ENCODE measurements around the gene RBMS1.

RBMS1 gene

DNA sequence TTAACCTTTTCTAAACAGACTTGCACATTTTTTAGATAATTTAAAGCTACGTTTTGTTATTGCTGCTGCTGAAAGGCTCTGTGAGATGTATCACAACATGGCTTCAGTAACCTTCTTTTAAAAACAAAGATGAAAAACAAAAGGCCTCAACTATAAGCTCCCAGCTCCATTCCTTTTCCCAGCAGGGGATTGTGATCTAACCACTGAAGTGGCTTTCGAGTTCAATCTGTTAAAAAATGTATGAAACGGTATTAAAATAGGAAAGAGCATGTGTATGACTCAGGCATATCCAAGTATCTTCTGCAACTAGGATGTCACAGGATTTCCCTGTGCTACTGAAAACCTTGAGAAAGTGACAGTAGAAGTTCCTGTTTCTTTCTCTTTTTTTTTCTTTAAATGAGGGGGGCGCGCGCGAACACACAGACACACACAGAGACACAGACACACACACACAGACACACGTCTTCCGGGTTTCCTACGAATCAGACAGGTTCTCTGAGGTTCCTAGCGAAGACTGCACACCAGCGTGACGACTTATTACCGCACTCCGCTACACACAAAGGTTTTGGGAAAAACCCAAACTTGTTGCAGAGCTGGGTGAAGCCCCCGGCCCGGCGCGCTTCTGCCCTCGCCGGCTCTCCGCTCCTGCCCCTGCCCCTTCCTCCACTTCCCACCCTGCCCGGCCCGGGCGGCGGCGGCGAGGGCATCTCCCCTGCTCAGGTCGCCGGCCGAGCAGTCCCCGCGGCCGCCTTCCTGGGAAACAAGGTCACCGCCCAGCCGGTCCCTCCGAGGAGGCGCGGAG lies 86.8 kb downstream of the RBMS1 start:
- DNase-seq: peak; percentile 74

GRCh38 chr2:160405077-160405867 lies 88.3 kb downstream of the RBMS1 start:
- DNase-seq: no peak

GRCh38 chr2:160402997-160403979 lies 90.3 kb downstream of the RBMS1 start:
- DNase-seq: no peak

- no peak for DNase-seq
Observed at GRCh38 chr2:160402501-160402900, 91.1 kb downstream of the RBMS1 start.

- DNase-seq: no peak
Observed at GRCh38 chr2:160401895-160402294, 91.7 kb downstream of the RBMS1 start.

- DNase-seq: peak; percentile 36
Observed at GRCh38 chr2:160399880-160400279, 93.7 kb downstream of the RBMS1 start.

GRCh38 chr2:160397530-160397865 lies 96.1 kb downstream of the RBMS1 start:
- DNase-seq: no peak

- DNase-seq: no peak
Observed at GRCh38 chr2:160394153-160394552, 99.5 kb downstream of the RBMS1 start.

DNA sequence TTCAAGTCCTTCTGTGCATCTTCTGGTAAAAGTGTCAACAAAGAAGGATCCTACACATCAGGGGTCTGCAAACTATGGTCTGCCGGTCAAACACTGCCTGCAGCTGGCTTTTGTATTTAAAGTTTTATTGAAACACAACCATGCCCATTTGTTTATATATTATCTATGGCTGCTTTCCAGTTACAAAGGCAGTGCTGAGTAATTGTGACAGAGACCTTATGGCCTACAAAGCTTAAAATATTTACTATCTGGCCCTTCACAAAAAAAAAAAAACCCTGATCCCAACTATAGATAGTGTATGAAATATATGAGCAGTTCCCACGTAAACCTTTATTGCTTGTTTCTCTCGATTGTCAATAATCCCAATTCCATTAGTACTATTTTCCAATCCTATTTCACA lies 101.4 kb downstream of the RBMS1 start:
- DNase-seq: no peak

DNA sequence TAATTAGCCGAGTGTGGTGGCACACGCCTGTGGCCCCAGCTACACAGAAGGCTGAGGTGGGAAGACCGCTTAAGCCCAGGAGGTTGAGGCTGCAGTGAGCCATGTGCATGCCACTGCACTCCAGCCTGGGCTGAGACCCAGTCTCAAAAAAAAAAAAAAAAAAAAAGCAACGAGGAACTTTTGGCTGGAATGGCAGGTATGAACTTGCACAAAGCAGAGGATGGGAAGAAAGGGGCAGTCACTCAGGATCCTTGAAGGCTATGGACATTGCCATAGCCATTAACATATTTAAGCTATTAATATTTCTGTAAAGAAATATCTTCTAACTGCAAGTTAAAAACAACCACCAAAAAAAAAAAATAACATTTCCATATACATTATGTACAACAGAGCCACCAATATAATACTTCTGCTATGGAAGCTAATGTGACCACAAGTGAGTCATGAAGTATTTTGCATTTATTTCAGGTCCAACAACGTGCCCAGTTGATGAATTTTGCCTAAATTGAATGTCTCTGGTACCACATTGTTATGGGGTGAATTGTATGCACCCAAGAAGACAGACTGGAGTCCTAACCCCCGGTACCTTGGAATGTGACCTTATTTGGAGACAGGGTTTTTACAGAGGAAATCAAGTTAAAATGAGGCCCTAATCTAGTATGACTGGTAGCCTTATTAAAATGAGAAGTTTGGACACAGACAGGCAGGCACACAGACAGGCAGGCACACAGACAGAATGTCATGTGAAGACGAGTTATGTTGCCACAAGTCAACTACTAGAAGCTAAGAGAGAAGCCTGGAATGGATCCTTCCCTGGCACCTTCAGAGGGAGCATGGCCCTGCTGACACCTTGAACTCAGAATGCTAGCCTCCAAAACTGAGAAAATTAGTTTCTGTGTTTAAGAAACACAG lies 102.8 kb downstream of the RBMS1 start:
- no peak for DNase-seq

- DNase-seq: peak; percentile 28
Observed at GRCh38 chr2:160389875-160390274, 103.7 kb downstream of the RBMS1 start.

GRCh38 chr2:160388464-160389263 lies 104.9 kb downstream of the RBMS1 start:
- DNase-seq: no peak

DNA sequence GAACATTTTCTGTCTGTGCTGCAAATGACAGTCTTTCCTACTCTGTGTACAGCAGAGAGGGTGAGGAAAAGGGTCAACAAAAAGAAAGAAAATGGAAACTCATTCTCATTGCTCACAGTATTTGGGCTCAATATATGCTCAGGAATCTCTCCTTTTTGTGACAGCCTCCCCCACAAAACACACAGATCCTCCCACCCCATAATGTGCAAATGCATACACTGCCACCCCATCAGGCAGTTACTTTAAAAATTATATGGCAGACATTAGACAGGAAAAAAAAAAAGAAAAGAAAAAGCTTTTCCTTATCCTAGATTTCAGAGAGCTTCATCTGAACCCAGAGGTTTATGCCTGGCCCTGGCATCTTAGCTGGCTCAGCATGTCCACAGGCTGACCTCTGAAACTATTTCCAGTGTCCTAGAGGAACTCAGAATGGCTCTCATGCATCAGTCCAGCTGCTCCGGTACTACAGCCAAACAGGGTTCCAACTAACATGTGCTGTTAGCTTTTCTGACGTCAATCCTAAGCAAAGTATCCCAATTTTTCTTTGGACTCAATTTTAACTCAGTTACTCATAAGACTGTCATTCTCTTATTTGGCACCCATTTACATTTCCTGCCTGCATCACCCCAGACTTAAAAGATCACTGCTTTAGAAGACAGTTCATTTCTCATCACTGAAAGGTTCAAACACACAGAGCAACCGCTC lies 105.9 kb downstream of the RBMS1 start:
- DNase-seq: no peak

DNA sequence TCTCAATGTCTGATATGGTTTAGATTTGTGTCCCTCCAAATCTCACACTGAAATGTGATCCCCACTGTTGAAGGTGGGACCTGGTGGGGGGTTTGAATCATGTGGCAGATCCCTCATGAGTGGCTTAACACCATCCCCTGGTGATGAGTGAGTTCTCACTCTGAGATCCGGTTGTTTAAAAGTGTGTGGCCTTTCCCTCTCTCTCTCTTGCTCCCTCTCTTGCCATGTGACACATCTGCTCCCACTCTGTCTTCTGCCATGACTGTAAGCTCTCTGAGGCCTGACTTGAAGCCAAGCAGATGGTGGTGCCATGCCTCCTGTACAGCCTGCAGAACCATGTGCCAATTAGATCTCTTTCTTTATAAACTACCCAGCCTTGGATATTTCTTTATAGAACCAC lies 108.8 kb downstream of the RBMS1 start:
- DNase-seq: no peak

GRCh38 chr2:160381425-160381951 lies 112.1 kb downstream of the RBMS1 start:
- no peak for DNase-seq

DNA sequence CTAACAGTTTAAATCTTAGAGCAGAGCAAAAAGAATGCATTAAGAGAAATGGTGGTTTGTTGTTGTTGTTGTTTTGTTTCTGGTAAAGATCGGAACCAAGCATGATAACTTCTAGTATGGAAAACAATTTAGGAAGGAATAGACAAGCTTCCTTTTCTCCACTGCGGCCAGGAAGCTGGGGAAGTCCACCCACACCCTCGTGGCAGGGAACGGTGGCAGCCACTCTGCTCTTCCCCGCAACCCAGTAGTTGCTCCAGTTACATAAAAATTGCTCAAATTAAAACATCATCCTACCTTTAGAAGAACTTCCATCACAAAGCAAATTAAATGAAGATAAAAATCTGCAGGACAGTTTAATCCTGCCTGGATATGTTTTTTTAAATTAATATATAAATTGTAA lies 113.0 kb downstream of the RBMS1 start:
- DNase-seq: no peak

GRCh38 chr2:160380000-160380570 lies 113.5 kb downstream of the RBMS1 start:
- DNase-seq: no peak

DNA sequence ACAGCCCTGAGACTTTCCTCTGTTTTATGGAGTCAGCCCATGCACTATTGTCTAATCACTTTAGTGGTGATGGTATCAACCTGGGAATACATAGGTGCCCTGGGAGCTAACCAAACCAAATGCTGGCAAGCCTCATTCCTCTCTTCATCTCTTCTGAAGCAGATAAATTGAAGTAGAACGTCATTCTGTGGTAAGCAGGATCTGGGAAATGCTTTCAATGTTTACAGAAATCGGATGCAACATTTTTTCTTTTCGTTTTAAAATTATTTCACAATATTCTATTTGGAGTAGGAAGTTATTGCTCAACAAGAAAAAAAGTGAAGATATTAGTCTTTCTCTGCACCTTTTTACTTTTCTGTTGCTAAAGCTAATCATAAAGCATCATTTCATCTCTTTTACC lies 114.2 kb downstream of the RBMS1 start:
- DNase-seq: no peak

GRCh38 chr2:160377204-160377995 lies 116.2 kb downstream of the RBMS1 start:
- DNase-seq: no peak

All from NCI-H2171 treated with DMSO at 0.1 percent for 48 hours (cell line).